BJ (cell line): ENCODE data around the gene DUSP11. TPM values are rescaled to one million over a fixed set of nuclear protein-coding genes. Genes with fewer than 3 reads are reported as not detected.
"Not testable (repeated sequence)": the region's sequence is repeated elsewhere in the genome, so short reads cannot be mapped to it uniquely, and the experiment has no call there.

Experiments used
- CTCF ChIA-PET: fragments of 350-600 bp; formaldehyde crosslinking; extraction: SDS; loops from one replicate; lab custom pipeline; 2021; ENCODE audit warnings: antibody characterized with exemption, inconsistent platforms; lab: Yijun Ruan, JAX
- POLR2A ChIA-PET: fragments of 300-600 bp; sonication (Branson Sonifier 250); formaldehyde crosslinking; extraction: SDS; loops from one replicate; lab custom pipeline; 2021; ENCODE audit warnings: antibody characterized with exemption; lab: Charles Lee
- DNase-seq: peaks from one replicate; pipeline ENCODE4 v3.0.0-alpha.2; 2011; ENCODE audit warnings: low read depth
- H3K27me3 ChIP-seq: 2 replicates; pipeline ENCODE4 v1.6.0; 2011; ENCODE audit warnings: low read length; ENCODE audit not compliant: control insufficient read depth, insufficient read depth
- H3K36me3 ChIP-seq: 2 replicates; pipeline ENCODE4 v1.5.1; 2011; ENCODE audit warnings: low read length; ENCODE audit not compliant: control insufficient read depth, insufficient read depth
- H3K4me3 ChIP-seq: 2 replicates; pipeline ENCODE4 v1.5.1; 2011; ENCODE audit warnings: low read depth, mild to moderate bottlenecking, control low read depth, low read length
- CTCF ChIP-seq: IDR thresholded peaks from 2 replicates; pipeline ENCODE4 v1.5.1; 2011; ENCODE audit warnings: low read depth, mild to moderate bottlenecking, control low read depth, inconsistent platforms, low read length, moderate library complexity; ENCODE audit not compliant: insufficient read depth
- polyA plus RNA-seq: library from polyadenylated mRNA; depleted of rRNA; stranded (reverse); fragments of >200 nt; gene quantifications from 2 replicates; pipeline ENCODE4 v1.2.3, GENCODE V29; 2011

The DUSP11 gene
- polyA plus RNA-seq, 1 experiment, result 19.7 TPM

GRCh38 chr2:73718851-73719621 lies 60.9 kb downstream of the DUSP11 start:
- DNase-seq, result no peak
- ChIA-PET POLR2A (no interaction called here), CTCF (no interaction called here)
- TF ChIP-seq CTCF, result no peak
- Histone ChIP-seq H3K27me3 (no peaks in the 10 kb centered on the region), H3K4me3 (no peak overlapping the region), H3K36me3 (no peaks in the 10 kb centered on the region)

GRCh38 chr2:73718421-73718820 lies 61.5 kb downstream of the DUSP11 start:
- no peak for TF ChIP-seq CTCF
- Histone ChIP-seq H3K4me3 (no peak overlapping the region), H3K36me3 (no peaks in the 10 kb centered on the region), H3K27me3 (no peaks in the 10 kb centered on the region)
- DNase-seq, result no peak
- ChIA-PET POLR2A (no interaction called here), CTCF (no interaction called here)

GRCh38 chr2:73717695-73718094 lies 62.2 kb downstream of the DUSP11 start:
- H3K27me3 ChIP-seq, H3K4me3 ChIP-seq, CTCF ChIA-PET, DNase-seq, H3K36me3 ChIP-seq, POLR2A ChIA-PET: not testable (repeated sequence)

GRCh38 chr2:73717251-73717606 lies 62.7 kb downstream of the DUSP11 start:
- Histone ChIP-seq H3K4me3 (no peak overlapping the region), H3K27me3 (no peaks in the 10 kb centered on the region), H3K36me3 (no peaks in the 10 kb centered on the region)
- ChIA-PET POLR2A (no interaction called here), CTCF (no interaction called here)
- no peak for DNase-seq
- no peak for TF ChIP-seq CTCF

GRCh38 chr2:73716543-73717250 lies 63.2 kb downstream of the DUSP11 start:
- no peak for DNase-seq
- POLR2A ChIA-PET, result no interaction called here
- Histone ChIP-seq H3K4me3 (no peak overlapping the region), H3K27me3 (no peaks in the 10 kb centered on the region), H3K36me3 (no peaks in the 10 kb centered on the region)
- CTCF ChIA-PET, result no interaction called here
- no peak for TF ChIP-seq CTCF
